ENCODE measurements around the gene HMCN2.

HMCN2 gene

GRCh38 chr9:130285271-130285670, 19.7 kb downstream of the HMCN2 start:
- Histone ChIP-seq H3K27ac (ENCODE audit: low read depth, low read length) (no peak overlapping the region), H3K9ac (ENCODE audit: low read depth, low read length) (no peak overlapping the region), H3K27me3 (ENCODE audit: control insufficient read depth, insufficient read depth, low read length) (no peaks in the 10 kb centered on the region)

GRCh38 chr9:130286072-130286770, 20.7 kb downstream of the HMCN2 start:
- Histone ChIP-seq H3K9ac (ENCODE audit: low read depth, low read length) (no peak overlapping the region), H3K27me3 (ENCODE audit: control insufficient read depth, insufficient read depth, low read length) (no peaks in the 10 kb centered on the region), H3K27ac (ENCODE audit: low read depth, low read length) (no peak overlapping the region), H3K4me1 (ENCODE audit: control insufficient read depth, insufficient read depth, low read length) (peaks cover 12% of the 10 kb centered on the region), H3K9me3 (ENCODE audit: control insufficient read depth, insufficient read depth, low read length) (no peaks in the 10 kb centered on the region), H3K36me3 (ENCODE audit: control insufficient read depth, insufficient read depth, low read length) (no peaks in the 10 kb centered on the region), H3K4me3 (ENCODE audit: low read depth, low read length) (no peak overlapping the region)

More at GRCh38 chr9:130285271-130285670, 19.7 kb downstream of the HMCN2 start:
- H3K36me3 ChIP-seq (ENCODE audit: control insufficient read depth, insufficient read depth, low read length): no peaks in the 10 kb centered on the region
- peaks cover 12% of the 10 kb centered on the region for H3K4me1 ChIP-seq (ENCODE audit: control insufficient read depth, insufficient read depth, low read length)
- H3K4me3 ChIP-seq (ENCODE audit: low read depth, low read length): no peak overlapping the region
- H3K9me3 ChIP-seq (ENCODE audit: control insufficient read depth, insufficient read depth, low read length): no peaks in the 10 kb centered on the region

GRCh38 chr9:130286781-130287428, 21.3 kb downstream of the HMCN2 start:
- Histone ChIP-seq H3K9ac (ENCODE audit: low read depth, low read length) (no peak overlapping the region), H3K36me3 (ENCODE audit: control insufficient read depth, insufficient read depth, low read length) (no peaks in the 10 kb centered on the region), H3K27me3 (ENCODE audit: control insufficient read depth, insufficient read depth, low read length) (no peaks in the 10 kb centered on the region), H3K27ac (ENCODE audit: low read depth, low read length) (no peak overlapping the region), H3K9me3 (ENCODE audit: control insufficient read depth, insufficient read depth, low read length) (no peaks in the 10 kb centered on the region), H3K4me3 (ENCODE audit: low read depth, low read length) (no peak overlapping the region), H3K4me1 (ENCODE audit: control insufficient read depth, insufficient read depth, low read length) (peaks cover 12% of the 10 kb centered on the region)

- H3K9me3 ChIP-seq (ENCODE audit: control insufficient read depth, insufficient read depth, low read length): no peaks in the 10 kb centered on the region
- no peak overlapping the region for H3K4me3 ChIP-seq (ENCODE audit: low read depth, low read length)
- H3K27ac ChIP-seq (ENCODE audit: low read depth, low read length): no peak overlapping the region
- no peaks in the 10 kb centered on the region for H3K36me3 ChIP-seq (ENCODE audit: control insufficient read depth, insufficient read depth, low read length)
- H3K4me1 ChIP-seq (ENCODE audit: control insufficient read depth, insufficient read depth, low read length): peaks cover 12% of the 10 kb centered on the region
- no peaks in the 10 kb centered on the region for H3K27me3 ChIP-seq (ENCODE audit: control insufficient read depth, insufficient read depth, low read length)
- no peak overlapping the region for H3K9ac ChIP-seq (ENCODE audit: low read depth, low read length)
Measured at GRCh38 chr9:130287736-130288135, 22.2 kb downstream of the HMCN2 start.

GRCh38 chr9:130288393-130288792, 22.8 kb downstream of the HMCN2 start:
- Histone ChIP-seq H3K9me3 (ENCODE audit: control insufficient read depth, insufficient read depth, low read length) (no peaks in the 10 kb centered on the region), H3K27me3 (ENCODE audit: control insufficient read depth, insufficient read depth, low read length) (no peaks in the 10 kb centered on the region), H3K27ac (ENCODE audit: low read depth, low read length) (no peak overlapping the region), H3K9ac (ENCODE audit: low read depth, low read length) (no peak overlapping the region), H3K4me1 (ENCODE audit: control insufficient read depth, insufficient read depth, low read length) (peaks cover 12% of the 10 kb centered on the region), H3K36me3 (ENCODE audit: control insufficient read depth, insufficient read depth, low read length) (no peaks in the 10 kb centered on the region), H3K4me3 (ENCODE audit: low read depth, low read length) (no peak overlapping the region)

GRCh38 chr9:130288926-130289690, 23.5 kb downstream of the HMCN2 start:
- no peaks in the 10 kb centered on the region for H3K9me3 ChIP-seq (ENCODE audit: control insufficient read depth, insufficient read depth, low read length)
- no peak overlapping the region for H3K9ac ChIP-seq (ENCODE audit: low read depth, low read length)
- no peak overlapping the region for H3K27ac ChIP-seq (ENCODE audit: low read depth, low read length)
- no peaks in the 10 kb centered on the region for H3K27me3 ChIP-seq (ENCODE audit: control insufficient read depth, insufficient read depth, low read length)
- peaks cover 12% of the 10 kb centered on the region for H3K4me1 ChIP-seq (ENCODE audit: control insufficient read depth, insufficient read depth, low read length)
- H3K36me3 ChIP-seq (ENCODE audit: control insufficient read depth, insufficient read depth, low read length): no peaks in the 10 kb centered on the region
- H3K4me3 ChIP-seq (ENCODE audit: low read depth, low read length): no peak overlapping the region

GRCh38 chr9:130289711-130290241, 24.2 kb downstream of the HMCN2 start:
- Histone ChIP-seq H3K36me3 (ENCODE audit: control insufficient read depth, insufficient read depth, low read length) (no peaks in the 10 kb centered on the region), H3K9ac (ENCODE audit: low read depth, low read length) (no peak overlapping the region), H3K9me3 (ENCODE audit: control insufficient read depth, insufficient read depth, low read length) (no peaks in the 10 kb centered on the region), H3K4me3 (ENCODE audit: low read depth, low read length) (no peak overlapping the region), H3K27ac (ENCODE audit: low read depth, low read length) (no peak overlapping the region), H3K27me3 (ENCODE audit: control insufficient read depth, insufficient read depth, low read length) (no peaks in the 10 kb centered on the region), H3K4me1 (ENCODE audit: control insufficient read depth, insufficient read depth, low read length) (peaks cover 12% of the 10 kb centered on the region)

GRCh38 chr9:130290291-130291181, 25.0 kb downstream of the HMCN2 start:
- H3K27ac ChIP-seq (ENCODE audit: low read depth, low read length): no peak overlapping the region
- no peak overlapping the region for H3K4me3 ChIP-seq (ENCODE audit: low read depth, low read length)
- H3K9ac ChIP-seq (ENCODE audit: low read depth, low read length): no peak overlapping the region
- peaks cover 12% of the 10 kb centered on the region for H3K4me1 ChIP-seq (ENCODE audit: control insufficient read depth, insufficient read depth, low read length)
- H3K27me3 ChIP-seq (ENCODE audit: control insufficient read depth, insufficient read depth, low read length): no peaks in the 10 kb centered on the region
- H3K36me3 ChIP-seq (ENCODE audit: control insufficient read depth, insufficient read depth, low read length): no peaks in the 10 kb centered on the region
- H3K9me3 ChIP-seq (ENCODE audit: control insufficient read depth, insufficient read depth, low read length): no peaks in the 10 kb centered on the region

GRCh38 chr9:130291474-130291873, 25.9 kb downstream of the HMCN2 start:
- Histone ChIP-seq H3K9me3 (ENCODE audit: control insufficient read depth, insufficient read depth, low read length) (no peaks in the 10 kb centered on the region), H3K36me3 (ENCODE audit: control insufficient read depth, insufficient read depth, low read length) (no peaks in the 10 kb centered on the region), H3K27ac (ENCODE audit: low read depth, low read length) (no peak overlapping the region), H3K4me3 (ENCODE audit: low read depth, low read length) (no peak overlapping the region), H3K4me1 (ENCODE audit: control insufficient read depth, insufficient read depth, low read length) (peaks cover 15% of the 10 kb centered on the region), H3K9ac (ENCODE audit: low read depth, low read length) (no peak overlapping the region), H3K27me3 (ENCODE audit: control insufficient read depth, insufficient read depth, low read length) (no peaks in the 10 kb centered on the region)

GRCh38 chr9:130292106-130292505, 26.5 kb downstream of the HMCN2 start:
- Histone ChIP-seq H3K36me3 (ENCODE audit: control insufficient read depth, insufficient read depth, low read length) (no peaks in the 10 kb centered on the region), H3K4me3 (ENCODE audit: low read depth, low read length) (no peak overlapping the region), H3K27me3 (ENCODE audit: control insufficient read depth, insufficient read depth, low read length) (no peaks in the 10 kb centered on the region), H3K9ac (ENCODE audit: low read depth, low read length) (no peak overlapping the region), H3K9me3 (ENCODE audit: control insufficient read depth, insufficient read depth, low read length) (no peaks in the 10 kb centered on the region), H3K4me1 (ENCODE audit: control insufficient read depth, insufficient read depth, low read length) (peaks cover 17% of the 10 kb centered on the region), H3K27ac (ENCODE audit: low read depth, low read length) (no peak overlapping the region)

Measured in HUES48 (cell line).